B cell (primary cell): Measurements from ENCODE around the gene CABLES1. TPM values are rescaled to one million over a fixed set of nuclear protein-coding genes. Genes with fewer than 3 reads are reported as not detected.

Experiments
- ATAC-seq: fragments of 200-7000 bp; cut with Tn5 transposase; one replicate; pipeline ENCODE4 v1.10.0; 2021; ENCODE audit warnings: low read depth, mild to moderate bottlenecking, moderate number of reproducible peaks, moderate library complexity
- CTCF ChIA-PET: fragments of 350-600 bp; sonication (Branson Sonifier 250); formaldehyde crosslinking; loops from one replicate; lab custom pipeline; 2021; ENCODE audit warnings: antibody characterized with exemption, inconsistent platforms; lab: Charles Lee
- POLR2A ChIA-PET: fragments of 350-600 bp; sonication (Branson Sonifier 250); formaldehyde crosslinking; loops from one replicate; lab custom pipeline; 2021; ENCODE audit warnings: antibody characterized with exemption; lab: Charles Lee
- DNase-seq: peaks from one replicate; pipeline ENCODE4 v3.0.0; 2013
- H2AFZ ChIP-seq: 2 replicates; pipeline ENCODE4 v1.6.1; 2012; ENCODE audit warnings: mild to moderate bottlenecking, low read depth, low read length; ENCODE audit not compliant: insufficient read depth, poor library complexity, severe bottlenecking
- H3K27ac ChIP-seq, 2 donors: 1 replicate in 1 of 2; 2 replicates in 1 of 2; pipeline ENCODE4 v1.5.1; 2012 to 2013; ENCODE audit warnings: low read length in 2 of 2, mild to moderate bottlenecking in 2 of 2, moderate library complexity in 1 of 2
- H3K27me3 ChIP-seq, 4 experiments: fragments of 200-600 bp in 1 of 4; sonication (generic) in 1 of 4; replicated peaks in 1 of 4; 1 replicate in 2 of 4; 2 replicates in 2 of 4; pipeline versions ENCODE4 v1.6.1 to v1.7.0; 2013 to 2016; ENCODE audit warnings: low read length in 3 of 4, mild to moderate bottlenecking in 2 of 4, mixed read lengths in 1 of 4, moderate library complexity in 1 of 4; ENCODE audit not compliant: insufficient read depth in 4 of 4, control insufficient read depth in 3 of 4; ENCODE audit errors: control extremely low read depth in 1 of 4
- H3K36me3 ChIP-seq, 2 experiments: replicated peaks in 1 of 2; 1 replicate in 1 of 2; 2 replicates in 1 of 2; pipeline versions ENCODE4 v1.6.1 to v1.7.1; 2013; ENCODE audit warnings: low read length in 1 of 2; ENCODE audit not compliant: insufficient read depth in 2 of 2, control insufficient read depth in 1 of 2; ENCODE audit errors: control extremely low read depth in 1 of 2, extremely low read depth in 1 of 2
- H3K4me1 ChIP-seq, 2 donors: fragments of 200-600 bp in 1 of 2; sonication (generic) in 1 of 2; 1 replicate in 1 of 2; 2 replicates in 1 of 2; pipeline versions ENCODE4 v1.5.1 to v1.6.1; 2013 to 2017; ENCODE audit warnings: low read length in 2 of 2; ENCODE audit not compliant: control insufficient read depth in 2 of 2, insufficient read depth in 2 of 2
- H3K4me2 ChIP-seq: replicated peaks from 2 replicates; pipeline ENCODE3; 2012; ENCODE audit warnings: mild to moderate bottlenecking, low read depth, low read length; ENCODE audit not compliant: poor library complexity, severe bottlenecking
- H3K4me3 ChIP-seq, 5 experiments: fragments of 200-600 bp in 1 of 5; sonication (generic) in 1 of 5; 1 replicate in 3 of 5; 2 replicates in 2 of 5; pipeline versions ENCODE4 v1.5.1 to v1.7.0; 2011 to 2016; ENCODE audit warnings: low read length in 4 of 5, mild to moderate bottlenecking in 4 of 5, low read depth in 2 of 5, control low read depth in 1 of 5, moderate library complexity in 1 of 5; ENCODE audit not compliant: insufficient read depth in 1 of 5; ENCODE audit errors: control extremely low read depth in 1 of 5, extremely low read depth in 1 of 5
- H3K79me2 ChIP-seq: fragments of 200-600 bp; sonication (generic); one replicate; pipeline ENCODE4 v1.6.0; 2016; ENCODE audit warnings: low read length; ENCODE audit not compliant: control insufficient read depth, insufficient read depth
- H3K9ac ChIP-seq: fragments of 200-600 bp; sonication (generic); 2 replicates; pipeline ENCODE4 v1.6.1; 2017; ENCODE audit warnings: mild to moderate bottlenecking, low read length, moderate library complexity
- H3K9me3 ChIP-seq, 3 donors: one replicate each; pipeline versions ENCODE4 v1.6.1 to v1.7.1; 2013; ENCODE audit warnings: low read length in 2 of 3; ENCODE audit not compliant: control insufficient read depth in 2 of 3, insufficient read depth in 1 of 3; ENCODE audit errors: control extremely low read depth in 1 of 3
- H4K20me1 ChIP-seq: 2 replicates; pipeline ENCODE4 v1.6.0; 2012; ENCODE audit warnings: mild to moderate bottlenecking, low read length; ENCODE audit not compliant: insufficient read depth, control insufficient read depth, poor library complexity, severe bottlenecking
- H3K27ac Mint-ChIP-seq: one replicate; pipeline ENCODE4 v1.8.0; 2021; ENCODE audit warnings: mixed read lengths
- H3K27me3 Mint-ChIP-seq: one replicate; pipeline ENCODE4 v1.8.0; 2021; ENCODE audit warnings: mixed read lengths
- H3K4me1 Mint-ChIP-seq: one replicate; pipeline ENCODE4 v1.8.0; 2021; ENCODE audit warnings: mixed read lengths
- H3K4me3 Mint-ChIP-seq: one replicate; pipeline ENCODE4 v1.8.0; 2021; ENCODE audit warnings: mixed read lengths
- H3K9me3 Mint-ChIP-seq: one replicate; pipeline ENCODE4 v1.8.0; 2022; ENCODE audit warnings: mixed read lengths; ENCODE audit not compliant: insufficient read depth
- CTCF ChIP-seq: fragments of 200-600 bp; IDR thresholded peaks from one replicate; pipeline ENCODE4 v1.8.0; 2022; ENCODE audit warnings: antibody characterized with exemption, mild to moderate bottlenecking
- EZH2 ChIP-seq: IDR thresholded peaks from 2 replicates; pipeline ENCODE4 v1.6.1; 2012; ENCODE audit warnings: borderline replicate concordance, low read depth, mild to moderate bottlenecking, moderate library complexity, low read length; ENCODE audit not compliant: insufficient read depth, poor library complexity, severe bottlenecking
- WGBS: methylation state at CpG from one replicate; pipeline ENCODE4 v1.1.5; 2013; ENCODE audit warnings: missing lambda C conversion rate; ENCODE audit not compliant: insufficient coverage; 5-methylcytosine and 5-hydroxymethylcytosine counted together
- intact Hi-C: fragments of 100-400 bp; cut with micrococcal nuclease; formaldehyde crosslinking; loops from one replicate; pipeline ENCODE4 v1.10.0; 2022
- polyA plus RNA-seq: library from polyadenylated mRNA; depleted of rRNA; stranded (reverse); fragments of >200 nt; gene quantifications from 2 replicates; pipeline ENCODE4 v1.2.3, GENCODE V29; 2012
- total RNA-seq, 2 donors: library from RNA; stranded (reverse); fragments of 120-200 nt in 1 of 2; gene quantifications; 1 replicate in 1 of 2; 2 replicates in 1 of 2; pipeline versions ENCODE4 v1.2.3 to v1.2.4, GENCODE V29; 2013 to 2022

Gene CABLES1
- total and polyA plus RNA-seq, 2 donors (not counting 1 experiment from before 2014, with no cell fraction given), result 0.30 to 56.3 TPM

- no peaks in the 10 kb centered on the region for H3K4me1 Mint-ChIP-seq
- no CpG with 5 or more reads among the region's 7 CpGs for WGBS
- H3K4me3 ChIP-seq, result no peak overlapping the region
- no peak for ATAC-seq
- no peak for DNase-seq
- no peaks in the 10 kb centered on the region for H3K4me1 ChIP-seq
- POLR2A ChIA-PET, result no interaction called here
- intact Hi-C loops, result no loop called here
- no peak overlapping the region for H2AFZ ChIP-seq
- H3K27ac ChIP-seq, result no peak overlapping the region
- no peaks in the 10 kb centered on the region for H3K9me3 Mint-ChIP-seq
- no peak overlapping the region for H3K27ac Mint-ChIP-seq
- CTCF ChIA-PET, result interaction anchor here (0.7 kb wide), 2 partner anchors 162 to 197 kb away, joined by 3 to 5 read pairs; no protein-coding TSS in a partner anchor
- no peak overlapping the region for H3K4me3 Mint-ChIP-seq
- no peak overlapping the region for H3K4me2 ChIP-seq
- no peak for TF ChIP-seq CTCF
- TF ChIP-seq EZH2, result no peak
- peaks cover 16% of the 10 kb centered on the region for H3K27me3 Mint-ChIP-seq
- H4K20me1 ChIP-seq, result no peaks in the 10 kb centered on the region
- H3K9me3 ChIP-seq, result no peaks in the 10 kb centered on the region
- H3K79me2 ChIP-seq, result no peaks in the 10 kb centered on the region
- H3K9ac ChIP-seq, result no peak overlapping the region
- H3K27me3 ChIP-seq, result no peaks in the 10 kb centered on the region
- H3K36me3 ChIP-seq, result no peaks in the 10 kb centered on the region
These were observed 24.1 kb downstream of the CABLES1 start for GRCh38 chr18:23159344-23159743.

GRCh38 chr18:23162473-23162872 lies 27.2 kb downstream of the CABLES1 start:
- no peaks in the 10 kb centered on the region for H4K20me1 ChIP-seq
- ChIA-PET POLR2A (no interaction called here), CTCF (no interaction called here)
- H3K4me1 Mint-ChIP-seq, result no peaks in the 10 kb centered on the region
- DNase-seq (no peak), ATAC-seq (no peak)
- H3K79me2 ChIP-seq, result no peaks in the 10 kb centered on the region
- no peak overlapping the region for H3K9ac ChIP-seq
- peaks cover 19% of the 10 kb centered on the region for H3K27me3 Mint-ChIP-seq
- WGBS, result 94% methylated on average over 6 of the region's 6 CpGs
- H2AFZ ChIP-seq, result no peak overlapping the region
- H3K36me3 ChIP-seq, result no peaks in the 10 kb centered on the region
- no peak overlapping the region for H3K4me3 Mint-ChIP-seq
- no peak overlapping the region for H3K4me3 ChIP-seq
- no peaks in the 10 kb centered on the region for H3K9me3 ChIP-seq
- H3K4me2 ChIP-seq, result no peak overlapping the region
- no peaks in the 10 kb centered on the region for H3K27me3 ChIP-seq
- TF ChIP-seq CTCF, result no peak
- no peak for TF ChIP-seq EZH2
- H3K9me3 Mint-ChIP-seq, result no peaks in the 10 kb centered on the region
- H3K27ac Mint-ChIP-seq, result no peak overlapping the region
- H3K27ac ChIP-seq, result no peak overlapping the region
- H3K4me1 ChIP-seq, result no peaks in the 10 kb centered on the region
- intact Hi-C loops, result no loop called here
